Cardiac fibroblast (primary cell): Measurements from ENCODE around the gene RHOBTB3.

ENCODE experiments used
- DNase-seq, 2 donors: peaks; one replicate each; pipeline versions ENCODE4 v3.0.0 to v3.0.0-alpha.2; 2010; ENCODE audit warnings: low read depth in 2 of 2
- H3K4me3 ChIP-seq, 2 donors: replicated peaks in 1 of 2; 1 replicate in 1 of 2; 2 replicates in 1 of 2; pipeline ENCODE4 v1.5.1; 2011; ENCODE audit warnings: low read depth in 2 of 2, low read length in 2 of 2, mild to moderate bottlenecking in 2 of 2, moderate library complexity in 1 of 2
- TF ChIP-seq, protein P1 (sequence below): IDR thresholded peaks from one replicate; pipeline ENCODE4 v1.5.1; 2011; ENCODE audit warnings: low read depth, mild to moderate bottlenecking, low read length, inconsistent platforms

Gene RHOBTB3

DNA sequence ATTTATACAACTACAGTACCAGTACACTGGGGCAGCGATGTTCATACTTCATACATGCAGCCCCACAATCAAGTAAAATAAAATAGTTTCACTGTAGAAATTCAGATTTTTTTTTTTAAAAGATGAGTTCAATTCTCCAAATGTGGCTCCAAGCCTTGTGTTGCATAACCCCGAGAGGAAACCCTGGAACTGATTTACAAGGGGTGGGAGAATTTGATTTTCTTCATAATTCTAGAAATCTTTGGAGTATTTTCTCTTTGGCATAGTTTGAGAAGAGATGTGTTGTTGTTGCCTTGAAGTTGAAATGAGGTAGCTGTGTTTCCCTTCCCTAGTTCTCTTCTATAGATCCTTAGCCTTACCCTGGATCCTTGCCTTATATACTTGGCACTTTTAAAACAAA lies 3.1 kb downstream of the RHOBTB3 start:
- H3K4me3 ChIP-seq: peak overlapping the region; percentile 91 to 93

GRCh38 chr5:95734906-95735305 lies 3.8 kb downstream of the RHOBTB3 start:
- peak in 1 of 2 donors; percentile 83 for DNase-seq
- H3K4me3 ChIP-seq: peak overlapping the region; percentile 91 to 93
- TF ChIP-seq, protein P1, sequence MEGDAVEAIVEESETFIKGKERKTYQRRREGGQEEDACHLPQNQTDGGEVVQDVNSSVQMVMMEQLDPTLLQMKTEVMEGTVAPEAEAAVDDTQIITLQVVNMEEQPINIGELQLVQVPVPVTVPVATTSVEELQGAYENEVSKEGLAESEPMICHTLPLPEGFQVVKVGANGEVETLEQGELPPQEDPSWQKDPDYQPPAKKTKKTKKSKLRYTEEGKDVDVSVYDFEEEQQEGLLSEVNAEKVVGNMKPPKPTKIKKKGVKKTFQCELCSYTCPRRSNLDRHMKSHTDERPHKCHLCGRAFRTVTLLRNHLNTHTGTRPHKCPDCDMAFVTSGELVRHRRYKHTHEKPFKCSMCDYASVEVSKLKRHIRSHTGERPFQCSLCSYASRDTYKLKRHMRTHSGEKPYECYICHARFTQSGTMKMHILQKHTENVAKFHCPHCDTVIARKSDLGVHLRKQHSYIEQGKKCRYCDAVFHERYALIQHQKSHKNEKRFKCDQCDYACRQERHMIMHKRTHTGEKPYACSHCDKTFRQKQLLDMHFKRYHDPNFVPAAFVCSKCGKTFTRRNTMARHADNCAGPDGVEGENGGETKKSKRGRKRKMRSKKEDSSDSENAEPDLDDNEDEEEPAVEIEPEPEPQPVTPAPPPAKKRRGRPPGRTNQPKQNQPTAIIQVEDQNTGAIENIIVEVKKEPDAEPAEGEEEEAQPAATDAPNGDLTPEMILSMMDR: no peak

More for the DNA sequence above, 3.1 kb downstream of the RHOBTB3 start:
- DNase-seq: no peak
- TF ChIP-seq, protein P1: no peak

DNA sequence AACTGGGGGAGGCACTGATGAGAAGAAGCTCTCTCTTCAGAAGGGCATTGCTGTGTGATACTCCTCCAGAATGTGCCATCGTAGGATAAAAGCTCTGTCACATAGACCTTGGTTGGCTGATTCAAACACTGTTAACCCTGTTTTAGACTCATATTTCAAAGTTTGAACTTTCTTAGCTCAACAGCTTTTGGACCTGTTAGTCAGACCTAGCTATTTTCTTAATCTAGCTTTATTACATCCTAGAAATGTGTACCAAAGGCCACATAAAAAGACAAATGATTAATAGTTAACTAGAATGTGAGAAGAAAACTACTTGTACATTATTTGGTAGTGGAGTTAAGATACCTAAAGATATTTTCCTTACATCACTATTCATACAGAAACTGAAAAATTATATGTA lies 4.3 kb downstream of the RHOBTB3 start:
- no peak for DNase-seq
- TF ChIP-seq, protein P1: no peak
- peak overlapping the region; percentile 91 to 93 for H3K4me3 ChIP-seq

- no peak for DNase-seq
- H3K4me3 ChIP-seq: no peak overlapping the region
- TF ChIP-seq, protein P1: no peak
Observed at GRCh38 chr5:95738072-95738471, 6.9 kb downstream of the RHOBTB3 start.

- TF ChIP-seq, protein P1: no peak
- no peak for DNase-seq
Observed at GRCh38 chr5:95738834-95739233, 7.7 kb downstream of the RHOBTB3 start.

DNA sequence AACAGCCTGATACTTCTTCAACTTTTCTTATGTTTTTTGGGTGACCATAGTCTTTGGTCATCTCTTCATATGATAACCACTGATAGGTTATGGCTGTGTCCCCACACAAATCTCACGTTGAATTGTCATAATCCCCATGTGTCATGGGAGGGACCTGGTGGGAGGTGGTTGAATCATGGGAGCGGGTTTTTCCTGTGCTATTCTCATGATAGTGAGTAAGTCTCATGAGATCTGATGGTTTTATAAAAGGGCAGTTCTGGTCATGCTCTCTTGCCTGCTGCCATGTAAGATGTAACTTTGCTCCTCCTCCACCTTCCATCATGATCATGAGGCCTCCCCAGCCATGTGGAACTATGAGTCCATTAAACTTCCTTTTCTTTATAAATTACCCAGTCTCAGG lies 8.7 kb downstream of the RHOBTB3 start:
- DNase-seq: no peak
- H3K4me3 ChIP-seq: no peak overlapping the region
- TF ChIP-seq, protein P1: no peak

More at GRCh38 chr5:95738834-95739233, 7.7 kb downstream of the RHOBTB3 start:
- H3K4me3 ChIP-seq: no peak overlapping the region

- TF ChIP-seq, protein P1: no peak
- no peak overlapping the region for H3K4me3 ChIP-seq
- DNase-seq: no peak
Observed at GRCh38 chr5:95741458-95741857, 10.3 kb downstream of the RHOBTB3 start.
